Upper lobe of left lung (tissue), 4 donors: ENCODE measurements around the gene AHRR.

Source experiments
- CTCF ChIP-seq, 6 experiments: fragments of 450-650 bp in 4 of 6; fragments of 200-600 bp in 2 of 6; sonication (generic) in 2 of 6; IDR thresholded peaks; one replicate each; pipeline ENCODE4 v1.5.1; 2016 to 2019; ENCODE audit warnings: antibody characterized with exemption in 6 of 6
- EP300 ChIP-seq, 4 donors: sonication (generic); formaldehyde crosslinking; IDR thresholded peaks; one replicate each; pipeline ENCODE4 v1.5.1; 2017; ENCODE audit warnings: antibody characterized with exemption in 4 of 4, control low read depth in 2 of 4
- POLR2A ChIP-seq, 4 donors: fragments of 450-650 bp; IDR thresholded peaks; one replicate each; pipeline ENCODE4 v1.5.1; 2016 to 2017; ENCODE audit warnings: antibody characterized with exemption in 4 of 4, mild to moderate bottlenecking in 2 of 4
- POLR2AphosphoS5 ChIP-seq, 2 donors: sonication (generic); formaldehyde crosslinking; IDR thresholded peaks; one replicate each; pipeline ENCODE4 v1.5.1; 2017; ENCODE audit warnings: antibody characterized with exemption in 2 of 2

DNA sequence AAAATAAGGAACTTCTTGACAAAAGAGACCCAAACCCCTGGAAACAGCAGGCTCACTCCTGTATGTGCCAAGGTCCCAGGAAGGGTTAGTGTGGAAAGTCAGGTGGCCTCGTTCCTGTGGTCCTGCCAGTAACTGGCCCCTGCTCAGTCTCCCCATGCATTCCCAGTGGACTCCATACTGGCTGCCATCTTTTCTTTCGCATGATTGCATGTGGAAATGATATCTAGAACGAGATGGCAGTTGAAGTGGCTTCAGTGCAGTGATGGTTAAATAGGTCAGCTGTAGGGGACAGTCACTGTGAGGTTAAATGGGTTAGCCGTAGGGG is 30.4 kb downstream of the AHRR start:
- no peak for TF ChIP-seq CTCF (IDR thresholded peaks at IDR 0.05)
- no peak for TF ChIP-seq POLR2A (IDR thresholded peaks at IDR 0.05)
- no peak for TF ChIP-seq POLR2AphosphoS5 (IDR thresholded peaks at IDR 0.05)
- no peak for TF ChIP-seq EP300 (IDR thresholded peaks at IDR 0.05)
